ENCODE results near the gene ARFGAP3. TPM values are rescaled to one million over a fixed set of nuclear protein-coding genes. Genes with fewer than 3 reads are reported as not detected.

Gene ARFGAP3
- total RNA-seq, 1 experiment from 2014 or later, result 16.9 TPM

- no peak for TF ChIP-seq SP1 (CRISPR knock-in tag; conservative IDR thresholded peaks at IDR 0.05)
- TF ChIP-seq, protein P1, sequence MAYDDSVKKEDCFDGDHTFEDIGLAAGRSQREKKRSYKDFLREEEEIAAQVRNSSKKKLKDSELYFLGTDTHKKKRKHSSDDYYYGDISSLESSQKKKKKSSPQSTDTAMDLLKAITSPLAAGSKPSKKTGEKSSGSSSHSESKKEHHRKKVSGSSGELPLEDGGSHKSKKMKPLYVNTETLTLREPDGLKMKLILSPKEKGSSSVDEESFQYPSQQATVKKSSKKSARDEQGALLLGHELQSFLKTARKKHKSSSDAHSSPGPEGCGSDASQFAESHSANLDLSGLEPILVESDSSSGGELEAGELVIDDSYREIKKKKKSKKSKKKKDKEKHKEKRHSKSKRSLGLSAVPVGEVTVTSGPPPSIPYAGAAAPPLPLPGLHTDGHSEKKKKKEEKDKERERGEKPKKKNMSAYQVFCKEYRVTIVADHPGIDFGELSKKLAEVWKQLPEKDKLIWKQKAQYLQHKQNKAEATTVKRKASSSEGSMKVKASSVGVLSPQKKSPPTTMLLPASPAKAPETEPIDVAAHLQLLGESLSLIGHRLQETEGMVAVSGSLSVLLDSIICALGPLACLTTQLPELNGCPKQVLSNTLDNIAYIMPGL (CRISPR knock-in tag; IDR thresholded peaks at IDR 0.05), result no peak
- TF ChIP-seq, protein P2, sequence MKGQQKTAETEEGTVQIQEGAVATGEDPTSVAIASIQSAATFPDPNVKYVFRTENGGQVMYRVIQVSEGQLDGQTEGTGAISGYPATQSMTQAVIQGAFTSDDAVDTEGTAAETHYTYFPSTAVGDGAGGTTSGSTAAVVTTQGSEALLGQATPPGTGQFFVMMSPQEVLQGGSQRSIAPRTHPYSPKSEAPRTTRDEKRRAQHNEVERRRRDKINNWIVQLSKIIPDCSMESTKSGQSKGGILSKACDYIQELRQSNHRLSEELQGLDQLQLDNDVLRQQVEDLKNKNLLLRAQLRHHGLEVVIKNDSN (CRISPR knock-in tag; IDR thresholded peaks at IDR 0.05), result no peak
- no peak for TF ChIP-seq PRRX2 (CRISPR knock-in tag; IDR thresholded peaks at IDR 0.05)
- no peak for TF ChIP-seq ATF1 (CRISPR knock-in tag; IDR thresholded peaks at IDR 0.05)
- TF ChIP-seq, protein P3, sequence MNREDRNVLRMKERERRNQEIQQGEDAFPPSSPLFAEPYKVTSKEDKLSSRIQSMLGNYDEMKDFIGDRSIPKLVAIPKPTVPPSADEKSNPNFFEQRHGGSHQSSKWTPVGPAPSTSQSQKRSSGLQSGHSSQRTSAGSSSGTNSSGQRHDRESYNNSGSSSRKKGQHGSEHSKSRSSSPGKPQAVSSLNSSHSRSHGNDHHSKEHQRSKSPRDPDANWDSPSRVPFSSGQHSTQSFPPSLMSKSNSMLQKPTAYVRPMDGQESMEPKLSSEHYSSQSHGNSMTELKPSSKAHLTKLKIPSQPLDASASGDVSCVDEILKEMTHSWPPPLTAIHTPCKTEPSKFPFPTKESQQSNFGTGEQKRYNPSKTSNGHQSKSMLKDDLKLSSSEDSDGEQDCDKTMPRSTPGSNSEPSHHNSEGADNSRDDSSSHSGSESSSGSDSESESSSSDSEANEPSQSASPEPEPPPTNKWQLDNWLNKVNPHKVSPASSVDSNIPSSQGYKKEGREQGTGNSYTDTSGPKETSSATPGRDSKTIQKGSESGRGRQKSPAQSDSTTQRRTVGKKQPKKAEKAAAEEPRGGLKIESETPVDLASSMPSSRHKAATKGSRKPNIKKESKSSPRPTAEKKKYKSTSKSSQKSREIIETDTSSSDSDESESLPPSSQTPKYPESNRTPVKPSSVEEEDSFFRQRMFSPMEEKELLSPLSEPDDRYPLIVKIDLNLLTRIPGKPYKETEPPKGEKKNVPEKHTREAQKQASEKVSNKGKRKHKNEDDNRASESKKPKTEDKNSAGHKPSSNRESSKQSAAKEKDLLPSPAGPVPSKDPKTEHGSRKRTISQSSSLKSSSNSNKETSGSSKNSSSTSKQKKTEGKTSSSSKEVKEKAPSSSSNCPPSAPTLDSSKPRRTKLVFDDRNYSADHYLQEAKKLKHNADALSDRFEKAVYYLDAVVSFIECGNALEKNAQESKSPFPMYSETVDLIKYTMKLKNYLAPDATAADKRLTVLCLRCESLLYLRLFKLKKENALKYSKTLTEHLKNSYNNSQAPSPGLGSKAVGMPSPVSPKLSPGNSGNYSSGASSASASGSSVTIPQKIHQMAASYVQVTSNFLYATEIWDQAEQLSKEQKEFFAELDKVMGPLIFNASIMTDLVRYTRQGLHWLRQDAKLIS (CRISPR knock-in tag; IDR thresholded peaks at IDR 0.05; ENCODE audit: borderline replicate concordance), result no peak
- TF ChIP-seq SMAD4 (CRISPR knock-in tag; IDR thresholded peaks at IDR 0.05), result no peak
- no peak for DNase-seq (ENCODE audit: low spot score)
- H3K27ac Mint-ChIP-seq, result no peak overlapping the region
- ChIA-PET CTCF (interaction anchor here (3.6 kb wide), 1 partner anchor 8 kb away, joined by 43 read pairs; the partner anchor contains the start of gene ARFGAP3), POLR2A (no interaction called here)
- H3K27me3 Mint-ChIP-seq (ENCODE audit: low read depth), result peaks cover 3% of the 10 kb centered on the region; the same call in 1 of the 2 replicates
- ATAC-seq, result no peak
- peaks cover 4% of the 10 kb centered on the region; the same call in 1 of the 2 replicates for H3K4me1 Mint-ChIP-seq
- H3K9me3 Mint-ChIP-seq, result peaks cover 7% of the 10 kb centered on the region
- no peak overlapping the region for H3K4me3 Mint-ChIP-seq
- H3K36me3 Mint-ChIP-seq, result peaks cover 6% of the 10 kb centered on the region; the same call in 1 of the 2 replicates
Measured at GRCh38 chr22:42866100-42866499, 9.0 kb upstream of the ARFGAP3 start.

- H3K4me3 Mint-ChIP-seq, result no peak overlapping the region
- no peak overlapping the region for H3K27ac Mint-ChIP-seq
- no peak for DNase-seq (ENCODE audit: low spot score)
- peaks cover 7% of the 10 kb centered on the region for H3K9me3 Mint-ChIP-seq
- TF ChIP-seq, protein P4, sequence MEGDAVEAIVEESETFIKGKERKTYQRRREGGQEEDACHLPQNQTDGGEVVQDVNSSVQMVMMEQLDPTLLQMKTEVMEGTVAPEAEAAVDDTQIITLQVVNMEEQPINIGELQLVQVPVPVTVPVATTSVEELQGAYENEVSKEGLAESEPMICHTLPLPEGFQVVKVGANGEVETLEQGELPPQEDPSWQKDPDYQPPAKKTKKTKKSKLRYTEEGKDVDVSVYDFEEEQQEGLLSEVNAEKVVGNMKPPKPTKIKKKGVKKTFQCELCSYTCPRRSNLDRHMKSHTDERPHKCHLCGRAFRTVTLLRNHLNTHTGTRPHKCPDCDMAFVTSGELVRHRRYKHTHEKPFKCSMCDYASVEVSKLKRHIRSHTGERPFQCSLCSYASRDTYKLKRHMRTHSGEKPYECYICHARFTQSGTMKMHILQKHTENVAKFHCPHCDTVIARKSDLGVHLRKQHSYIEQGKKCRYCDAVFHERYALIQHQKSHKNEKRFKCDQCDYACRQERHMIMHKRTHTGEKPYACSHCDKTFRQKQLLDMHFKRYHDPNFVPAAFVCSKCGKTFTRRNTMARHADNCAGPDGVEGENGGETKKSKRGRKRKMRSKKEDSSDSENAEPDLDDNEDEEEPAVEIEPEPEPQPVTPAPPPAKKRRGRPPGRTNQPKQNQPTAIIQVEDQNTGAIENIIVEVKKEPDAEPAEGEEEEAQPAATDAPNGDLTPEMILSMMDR (IDR thresholded peaks at IDR 0.05), result no peak
- TF ChIP-seq ARID4B (CRISPR knock-in tag; IDR thresholded peaks at IDR 0.05; ENCODE audit: borderline replicate concordance) (no peak), ATF6 (CRISPR knock-in tag; IDR thresholded peaks at IDR 0.05) (no peak)
- peaks cover 4% of the 10 kb centered on the region; the same call in 1 of the 2 replicates for H3K4me1 Mint-ChIP-seq
- H3K36me3 Mint-ChIP-seq, result peaks cover 3% of the 10 kb centered on the region; the same call in 1 of the 2 replicates
- no peak for ATAC-seq
- POLR2A ChIA-PET, result no interaction called here
- CTCF ChIA-PET, result interaction anchor here (3.6 kb wide), 1 partner anchor 8 kb away, joined by 43 read pairs; the partner anchor contains the start of gene ARFGAP3
- H3K27me3 Mint-ChIP-seq (ENCODE audit: low read depth), result peaks cover 3% of the 10 kb centered on the region; the same call in 1 of the 2 replicates
Measured at GRCh38 chr22:42865536-42865935, 8.5 kb upstream of the ARFGAP3 start.

All from WTC11 (cell line).